GM19463 (cell line): ENCODE measurements around the gene ABTB2.

ENCODE experiments used
- ATAC-seq: cut with Tn5 transposase; IDR thresholded peaks from one replicate; pipeline ENCODE4 v1.9.1; 2021; ENCODE audit warnings: mild to moderate bottlenecking, moderate library complexity; ENCODE audit not compliant: unreplicated experiment

Gene ABTB2

GRCh38 chr11:34317666-34318065, 40.1 kb downstream of the ABTB2 start:
- no peak for ATAC-seq

GRCh38 chr11:34317036-34317360, 40.8 kb downstream of the ABTB2 start:
- no peak for ATAC-seq

GRCh38 chr11:34316347-34317035, 41.3 kb downstream of the ABTB2 start:
- ATAC-seq = no peak

GRCh38 chr11:34315394-34315793, 42.4 kb downstream of the ABTB2 start:
- ATAC-seq = no peak

- no peak for ATAC-seq
These were observed 42.9 kb downstream of the ABTB2 start for GRCh38 chr11:34314936-34315335.

GRCh38 chr11:34314176-34314575, 43.6 kb downstream of the ABTB2 start:
- no peak for ATAC-seq

- peak; percentile 89 for ATAC-seq
These were observed 44.7 kb downstream of the ABTB2 start for GRCh38 chr11:34313099-34313517.

- no peak for ATAC-seq
These were observed 46.7 kb downstream of the ABTB2 start for GRCh38 chr11:34311126-34311525.

GRCh38 chr11:34309965-34310364, 47.8 kb downstream of the ABTB2 start:
- no peak for ATAC-seq

- no peak for ATAC-seq
These were observed 48.8 kb downstream of the ABTB2 start for GRCh38 chr11:34308913-34309585.

- no peak for ATAC-seq
These were observed 49.5 kb downstream of the ABTB2 start for GRCh38 chr11:34308049-34308912.

- no peak for ATAC-seq
These were observed 52.0 kb downstream of the ABTB2 start for GRCh38 chr11:34305780-34306179.

GRCh38 chr11:34305193-34305592, 52.6 kb downstream of the ABTB2 start:
- ATAC-seq = no peak

- ATAC-seq = no peak
These were observed 54.7 kb downstream of the ABTB2 start for GRCh38 chr11:34303028-34303570.

GRCh38 chr11:34302046-34302921, 55.5 kb downstream of the ABTB2 start:
- ATAC-seq = peak; percentile 89

GRCh38 chr11:34300926-34301295, 56.9 kb downstream of the ABTB2 start:
- ATAC-seq = no peak

- no peak for ATAC-seq
These were observed 57.5 kb downstream of the ABTB2 start for GRCh38 chr11:34300026-34300925.

GRCh38 chr11:34299284-34299972, 58.4 kb downstream of the ABTB2 start:
- ATAC-seq = no peak

GRCh38 chr11:34298871-34299270, 58.9 kb downstream of the ABTB2 start:
- ATAC-seq = no peak
